GM18907 (cell line): ENCODE data around the gene TRIM72.
A peak's percentile ranks its signal among the peaks of the same experiment; 100 is the strongest.
"Not testable (repeated sequence)": the region's sequence is repeated elsewhere in the genome, so short reads cannot be mapped to it uniquely, and the experiment has no call there.

Experiments
- ATAC-seq: cut with Tn5 transposase; IDR thresholded peaks from one replicate; pipeline ENCODE4 v1.9.1; 2021; ENCODE audit warnings: mild to moderate bottlenecking, moderate library complexity; ENCODE audit not compliant: unreplicated experiment

Gene TRIM72

GRCh38 chr16:31213342-31213741, 577 bp upstream of the TRIM72 start:
- no peak for ATAC-seq

- no peak for ATAC-seq
These were observed 878 bp downstream of the TRIM72 start for GRCh38 chr16:31214708-31215286.

GRCh38 chr16:31215287-31216162, 1.6 kb downstream of the TRIM72 start:
- peak; percentile 45 for ATAC-seq

- ATAC-seq, result no peak
These were observed 2.7 kb downstream of the TRIM72 start, which contains the start of gene PYDC1 for GRCh38 chr16:31216422-31217135. PYDC1 (minus strand) TSS chr16:31217135; CDS start chr16:31217028, 107 bp downstream.

- ATAC-seq, result no peak
These were observed 3.2 kb downstream of the TRIM72 start for GRCh38 chr16:31217136-31217530.

GRCh38 chr16:31219154-31219741, 5.3 kb downstream of the TRIM72 start:
- no peak for ATAC-seq

- no peak for ATAC-seq
These were observed 7.6 kb downstream of the TRIM72 start for GRCh38 chr16:31221357-31222160.

GRCh38 chr16:31223044-31223443, 9.1 kb downstream of the TRIM72 start:
- ATAC-seq, result no peak

GRCh38 chr16:31224092-31224955, 10.4 kb downstream of the TRIM72 start:
- ATAC-seq, result no peak

GRCh38 chr16:31225193-31225592, 11.3 kb downstream of the TRIM72 start:
- no peak for ATAC-seq

- ATAC-seq, result no peak
These were observed 14.3 kb downstream of the TRIM72 start for GRCh38 chr16:31228206-31228605.

- ATAC-seq, result no peak
These were observed 15.6 kb downstream of the TRIM72 start for GRCh38 chr16:31229501-31229900.

GRCh38 chr16:31238041-31238440, 24.1 kb downstream of the TRIM72 start:
- no peak for ATAC-seq

- no peak for ATAC-seq
These were observed 28.3 kb downstream of the TRIM72 start for GRCh38 chr16:31242206-31242605.

- no peak for ATAC-seq
These were observed 30.1 kb downstream of the TRIM72 start for GRCh38 chr16:31243734-31244670.

- ATAC-seq, result not testable (repeated sequence)
These were observed 31.7 kb downstream of the TRIM72 start for GRCh38 chr16:31245598-31245997.

- ATAC-seq, result no peak
These were observed 32.4 kb downstream of the TRIM72 start for GRCh38 chr16:31246296-31246695.

- ATAC-seq, result no peak
These were observed 34.4 kb downstream of the TRIM72 start for GRCh38 chr16:31248344-31248743.
